Naive B cell (primary cell): ENCODE data around the gene TPP1. TPM values are rescaled to one million over a fixed set of nuclear protein-coding genes. Genes with fewer than 3 reads are reported as not detected.

Experiments used
- polyA plus RNA-seq, 6 donors: library from polyadenylated mRNA; unstranded; fragments of 300-500 nt; fragmentation: Illumina TruSeq; gene quantifications; one replicate each; pipeline ENCODE4 v1.2.3, GENCODE V29; 2021; ENCODE audit warnings: low read depth in 6 of 6

TPP1 gene
- polyA plus RNA-seq, 6 donors from 2014 or later = 146 to 198 (median 176) TPM

Other genes with a start within 250 kb of the TPP1 start
- 10 to 100 TPM in 3 of 6 donors, 1 to 10 TPM in 3; 6.9 to 14.2 (median 9.9) TPM for gene SMPD1, start 228.9 kb downstream of the TPP1 start, polyA plus RNA-seq
- gene APBB1, start 200.3 kb downstream of the TPP1 start, polyA plus RNA-seq = 10 to 100 TPM in 5 of 6 donors, 1 to 10 TPM in 1; 9.4 to 40.0 (median 28.0) TPM
- gene HPX, start 178.4 kb downstream of the TPP1 start, polyA plus RNA-seq = under 1 TPM in 2 of 6 donors, not detected in 4; 0.19 to 0.95 TPM
- gene TRIM3, start 145.5 kb downstream of the TPP1 start, polyA plus RNA-seq = 1 to 10 TPM in 4 of 6 donors, under 1 TPM in 2; 0.88 to 2.7 (median 1.8) TPM
- 10 to 100 TPM; 22.9 to 37.3 (median 29.7) TPM for gene ARFIP2, start 138.1 kb downstream of the TPP1 start, polyA plus RNA-seq
- 10 to 100 TPM; 22.0 to 43.4 (median 30.4) TPM for gene TIMM10B, start 137.9 kb downstream of the TPP1 start, polyA plus RNA-seq
- gene DNHD1, start 122.1 kb downstream of the TPP1 start, polyA plus RNA-seq = 1 to 10 TPM in 5 of 6 donors, under 1 TPM in 1; 0.90 to 2.6 (median 1.7) TPM
- gene RRP8, start 15.8 kb downstream of the TPP1 start, polyA plus RNA-seq = 10 to 100 TPM; 13.7 to 33.8 (median 18.6) TPM
- gene ILK, start 15.6 kb downstream of the TPP1 start, polyA plus RNA-seq = 10 to 100 TPM; 49.8 to 87.8 (median 73.8) TPM
- gene TAF10, start 7.2 kb downstream of the TPP1 start, polyA plus RNA-seq = 100 to 1,000 TPM; 203 to 344 (median 273) TPM
- under 1 TPM in 5 of 6 donors, not detected in 1; 0.07 to 0.85 (median 0.19) TPM for gene DCHS1, start 36.4 kb upstream of the TPP1 start, polyA plus RNA-seq
- 10 to 100 TPM in 5 of 6 donors, 1 to 10 TPM in 1; 9.7 to 16.0 (median 11.7) TPM for gene MRPL17, start 63.9 kb upstream of the TPP1 start, polyA plus RNA-seq
- gene OR2AG2, start 152.6 kb upstream of the TPP1 start, polyA plus RNA-seq = not detected
- gene OR2AG1, start 163.6 kb upstream of the TPP1 start, polyA plus RNA-seq = not detected
- not detected for gene OR6A2, start 180.3 kb upstream of the TPP1 start, polyA plus RNA-seq
- not detected for gene OR10A5, start 226.3 kb upstream of the TPP1 start, polyA plus RNA-seq
- gene OR10A2, start 243.6 kb upstream of the TPP1 start, polyA plus RNA-seq = not detected